ENCODE results near the gene SORCS3. TPM values are rescaled to one million over a fixed set of nuclear protein-coding genes. Genes with fewer than 3 reads are reported as not detected.

Gene SORCS3
- polyA plus RNA-seq, 6 donors from 2014 or later, result not detected

DNA sequence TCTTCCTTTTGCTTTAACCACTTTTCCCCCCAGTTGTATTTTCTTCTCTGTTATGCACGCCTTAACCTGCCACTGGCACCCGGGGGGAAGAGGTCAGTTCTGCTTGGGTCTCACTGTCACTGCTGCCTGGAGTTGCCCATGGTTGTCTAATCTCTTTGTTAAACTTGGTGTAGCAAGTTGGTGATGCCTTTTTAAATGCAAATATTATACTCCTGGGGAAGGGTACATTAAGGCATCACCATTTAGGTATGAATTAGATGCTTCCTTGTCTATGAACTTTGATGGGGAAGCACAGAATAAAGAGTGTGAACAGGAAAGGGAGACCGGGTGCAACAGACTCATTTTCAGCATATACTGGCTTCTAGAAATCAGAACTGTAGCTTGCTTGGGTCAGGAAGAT lies 9.1 kb upstream of the SORCS3 start:
- no peak overlapping the region for H3K4me3 Mint-ChIP-seq
- no peaks in the 10 kb centered on the region for H3K4me1 Mint-ChIP-seq
- H3K27me3 Mint-ChIP-seq, result peaks cover 23 to 44% (median 38%) of the 10 kb centered on the region in 3 donors
- H3K27ac Mint-ChIP-seq, result no peak overlapping the region
- no peak for DNase-seq
- no peak for ATAC-seq (ENCODE audit: low read depth in 2 of 2)
- peaks cover 0 to 5% of the 10 kb centered on the region in 2 donors for H3K36me3 Mint-ChIP-seq
- peaks cover 0 to 7% (median 1%) of the 10 kb centered on the region in 7 donors for H3K9me3 Mint-ChIP-seq

GRCh38 chr10:104638861-104639589 lies 2.1 kb upstream of the SORCS3 start:
- no peak for DNase-seq
- ATAC-seq (ENCODE audit: low read depth in 2 of 2), result no peak
- peaks cover 42 to 69% (median 56%) of the 10 kb centered on the region in 3 donors for H3K27me3 Mint-ChIP-seq
- H3K36me3 Mint-ChIP-seq, result peaks cover 5 to 19% of the 10 kb centered on the region in 2 donors
- H3K4me1 Mint-ChIP-seq, result peaks cover 0 to 8% (median 0%) of the 10 kb centered on the region in 3 donors
- H3K9me3 Mint-ChIP-seq, result peaks cover 0 to 6% (median 0%) of the 10 kb centered on the region in 7 donors
- H3K27ac Mint-ChIP-seq, result no peak overlapping the region
- H3K4me3 Mint-ChIP-seq, result no peak overlapping the region

- ATAC-seq (ENCODE audit: low read depth in 2 of 2) (no peak), DNase-seq (no peak)
- H3K27me3 Mint-ChIP-seq, result peaks cover 45 to 71% (median 63%) of the 10 kb centered on the region in 3 donors
- H3K27ac Mint-ChIP-seq, result no peak overlapping the region
- peaks cover 0 to 8% (median 0%) of the 10 kb centered on the region in 3 donors for H3K4me1 Mint-ChIP-seq
- peaks cover 5 to 19% of the 10 kb centered on the region in 2 donors for H3K36me3 Mint-ChIP-seq
- H3K9me3 Mint-ChIP-seq, result peaks cover 0 to 6% (median 0%) of the 10 kb centered on the region in 7 donors
- peak overlapping the region in 1 of 8 donors; percentile 8 for H3K4me3 Mint-ChIP-seq
These were observed 1.3 kb upstream of the SORCS3 start for GRCh38 chr10:104639590-104640338.

GRCh38 chr10:104640339-104641186 lies 527 bp upstream of the SORCS3 start:
- peaks cover 0 to 8% (median 0%) of the 10 kb centered on the region in 3 donors for H3K4me1 Mint-ChIP-seq
- H3K27ac Mint-ChIP-seq, result no peak overlapping the region
- H3K9me3 Mint-ChIP-seq, result peaks cover 0 to 6% (median 0%) of the 10 kb centered on the region in 7 donors
- no peak overlapping the region for H3K4me3 Mint-ChIP-seq
- peaks cover 3 to 19% of the 10 kb centered on the region in 2 donors for H3K36me3 Mint-ChIP-seq
- no peak for DNase-seq
- H3K27me3 Mint-ChIP-seq, result peaks cover 51 to 73% (median 60%) of the 10 kb centered on the region in 3 donors
- ATAC-seq (ENCODE audit: low read depth in 2 of 2), result no peak

GRCh38 chr10:104641937-104642657 lies 1.0 kb downstream of the SORCS3 start:
- Mint-ChIP-seq H3K36me3 (peaks cover 0 to 19% of the 10 kb centered on the region in 2 donors), H3K27me3 (peaks cover 57 to 79% (median 62%) of the 10 kb centered on the region in 3 donors), H3K4me3 (no peak overlapping the region), H3K9me3 (peaks cover 0 to 6% (median 0%) of the 10 kb centered on the region in 7 donors), H3K27ac (no peak overlapping the region), H3K4me1 (peaks cover 0 to 8% (median 0%) of the 10 kb centered on the region in 3 donors)
- ATAC-seq (ENCODE audit: low read depth in 2 of 2), result no peak
- DNase-seq, result no peak

DNA sequence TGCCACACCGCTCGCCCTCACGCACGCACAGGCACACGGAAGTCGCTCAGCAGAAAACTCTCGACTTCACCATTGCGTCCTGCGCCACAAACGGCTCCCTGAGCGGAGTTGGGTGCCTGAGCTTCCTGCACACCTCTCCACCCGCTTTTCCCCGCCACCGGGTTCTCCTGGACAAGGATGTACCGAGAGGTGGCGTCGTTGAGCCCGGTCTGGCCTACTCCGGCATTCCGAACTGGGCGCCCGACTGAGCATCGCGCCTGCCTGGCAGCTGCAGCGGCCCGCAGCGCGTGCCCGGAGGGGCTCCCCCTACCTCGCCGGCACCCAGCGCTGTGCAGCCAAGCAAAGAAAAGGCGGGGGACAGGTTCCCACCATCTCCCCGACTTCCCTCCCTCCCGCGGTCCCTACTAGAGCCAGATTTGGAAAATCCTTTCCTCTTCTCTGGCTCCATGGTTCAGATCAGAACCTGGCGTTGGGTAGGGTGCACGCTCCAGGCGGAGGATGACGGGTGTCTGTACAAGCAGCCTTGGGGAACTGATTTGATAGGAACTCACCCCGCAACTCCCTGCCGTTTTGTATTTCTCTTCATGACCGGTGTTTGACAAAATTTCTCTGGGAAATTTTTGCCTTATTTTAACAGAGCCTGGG lies 1.7 kb downstream of the SORCS3 start:
- Mint-ChIP-seq H3K36me3 (peaks cover 0 to 15% of the 10 kb centered on the region in 2 donors), H3K4me1 (peaks cover 0 to 8% (median 0%) of the 10 kb centered on the region in 3 donors), H3K9me3 (peaks cover 0 to 6% (median 0%) of the 10 kb centered on the region in 7 donors), H3K4me3 (peak overlapping the region in 1 of 8 donors; percentile 65), H3K27me3 (peaks cover 56 to 79% (median 62%) of the 10 kb centered on the region in 3 donors), H3K27ac (no peak overlapping the region)
- no peak for ATAC-seq (ENCODE audit: low read depth in 2 of 2)
- DNase-seq, result no peak

DNA sequence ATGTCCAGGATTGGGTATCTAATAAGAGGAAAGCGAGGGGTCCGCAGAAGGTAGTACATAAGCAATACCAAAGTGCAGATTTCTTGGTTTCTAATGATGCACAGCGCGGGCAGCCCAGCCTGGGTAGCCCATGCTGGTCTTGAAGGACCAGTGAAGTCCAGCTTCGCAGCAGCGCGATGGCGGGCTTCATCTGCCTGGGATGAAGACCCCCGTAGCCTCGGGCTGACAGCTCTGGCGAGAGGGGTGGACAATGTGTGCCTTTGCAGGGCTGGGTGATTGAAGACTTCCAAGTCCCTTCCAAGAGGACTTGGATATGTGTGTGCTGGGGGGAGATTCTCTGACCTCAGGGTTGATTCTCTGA lies 2.2 kb downstream of the SORCS3 start:
- Mint-ChIP-seq H3K27me3 (peaks cover 54 to 78% (median 62%) of the 10 kb centered on the region in 3 donors), H3K9me3 (peaks cover 0 to 5% (median 0%) of the 10 kb centered on the region in 7 donors), H3K4me3 (peak overlapping the region in 1 of 8 donors; percentile 65), H3K4me1 (peaks cover 0 to 4% (median 0%) of the 10 kb centered on the region in 3 donors), H3K27ac (no peak overlapping the region), H3K36me3 (peaks cover 0 to 10% of the 10 kb centered on the region in 2 donors)
- DNase-seq (no peak), ATAC-seq (ENCODE audit: low read depth in 2 of 2) (no peak)

DNA sequence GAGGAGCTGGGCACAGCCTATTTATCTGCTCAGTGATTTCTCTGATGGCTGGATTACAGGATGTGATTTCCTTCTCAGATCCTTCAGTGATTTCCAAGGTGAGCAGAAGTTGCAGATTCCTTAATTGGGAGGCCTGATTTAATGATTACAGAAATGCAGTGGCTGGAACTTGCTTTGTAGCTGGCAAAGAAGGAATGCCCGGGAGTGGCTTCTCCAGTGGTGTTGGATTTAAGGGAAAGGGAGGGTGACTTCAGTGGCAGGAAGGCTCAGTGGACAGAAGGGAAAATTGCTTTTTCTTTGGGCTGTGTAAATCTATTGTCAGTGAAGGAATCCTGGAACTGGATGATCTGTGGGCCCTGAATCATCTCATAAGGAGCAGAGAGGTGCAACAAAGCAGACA lies 5.1 kb downstream of the SORCS3 start:
- no peaks in the 10 kb centered on the region for H3K4me1 Mint-ChIP-seq
- H3K27me3 Mint-ChIP-seq, result peaks cover 66 to 78% (median 69%) of the 10 kb centered on the region in 3 donors
- H3K9me3 Mint-ChIP-seq, result peaks cover 0 to 6% (median 0%) of the 10 kb centered on the region in 7 donors
- no peak for ATAC-seq (ENCODE audit: low read depth in 2 of 2)
- no peaks in the 10 kb centered on the region for H3K36me3 Mint-ChIP-seq
- no peak overlapping the region for H3K4me3 Mint-ChIP-seq
- DNase-seq, result no peak
- peak overlapping the region in 1 of 6 donors; percentile 23 for H3K27ac Mint-ChIP-seq

GRCh38 chr10:104648421-104648820 lies 7.3 kb downstream of the SORCS3 start:
- Mint-ChIP-seq H3K27me3 (peaks cover 60 to 65% (median 64%) of the 10 kb centered on the region in 3 donors), H3K9me3 (peaks cover 0 to 6% (median 0%) of the 10 kb centered on the region in 7 donors), H3K4me1 (no peaks in the 10 kb centered on the region), H3K36me3 (no peaks in the 10 kb centered on the region), H3K27ac (no peak overlapping the region), H3K4me3 (no peak overlapping the region)
- ATAC-seq (ENCODE audit: low read depth in 2 of 2) (no peak), DNase-seq (no peak)

DNA sequence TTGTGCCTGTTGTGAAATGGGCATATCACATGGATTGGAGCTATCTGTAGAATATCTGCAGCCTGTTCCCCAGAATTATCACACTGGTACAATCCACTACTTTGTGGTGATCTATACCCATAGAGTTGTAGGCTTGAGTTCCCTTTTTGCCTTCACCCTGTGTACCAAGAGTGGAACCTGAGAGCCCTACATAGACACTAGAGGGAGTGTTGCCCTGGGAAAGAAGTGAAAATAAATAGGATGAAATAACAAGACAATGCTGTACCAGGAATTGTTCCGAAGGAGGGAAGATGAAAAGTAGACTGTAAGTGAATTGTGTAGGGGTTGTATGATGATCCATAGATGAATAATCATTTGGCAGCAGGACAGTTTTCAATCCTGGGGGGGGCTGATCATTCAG lies 9.0 kb downstream of the SORCS3 start:
- DNase-seq, result no peak
- no peaks in the 10 kb centered on the region for H3K36me3 Mint-ChIP-seq

DNA sequence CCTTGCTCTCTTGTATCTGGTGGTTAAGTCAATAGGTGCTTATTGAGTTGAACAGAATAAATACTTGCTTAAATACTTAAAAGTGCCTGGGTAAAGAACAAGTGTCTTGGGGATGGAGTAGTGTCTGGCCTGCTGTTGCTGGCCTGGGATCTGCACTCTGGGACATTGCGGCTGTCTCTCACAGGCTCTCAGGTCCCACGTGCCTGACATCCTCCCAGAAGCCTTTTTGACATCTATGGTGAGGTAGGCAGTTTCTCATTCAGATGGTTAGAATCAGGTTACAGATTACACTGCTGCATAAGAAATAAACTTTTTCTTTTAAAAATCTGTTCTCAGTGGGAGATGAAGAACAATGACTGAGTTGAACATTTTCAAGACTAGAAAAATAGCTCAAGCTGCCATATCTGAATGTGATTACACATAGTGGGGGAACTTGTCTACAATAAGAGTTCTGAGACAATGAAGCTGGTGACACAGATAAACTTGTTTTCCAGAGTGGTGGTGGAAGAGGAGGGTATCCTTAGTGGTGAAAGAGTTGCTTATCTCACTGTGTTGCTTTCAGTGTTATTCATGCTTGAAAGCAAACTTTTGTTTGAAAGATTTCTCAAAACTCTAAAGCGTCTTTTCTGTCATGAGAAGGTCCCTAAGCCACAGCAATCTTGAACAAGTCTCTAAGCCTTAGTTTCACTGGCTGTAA lies 9.7 kb downstream of the SORCS3 start:
- no peaks in the 10 kb centered on the region for H3K36me3 Mint-ChIP-seq
- H3K27ac Mint-ChIP-seq, result no peak overlapping the region

More for the DNA sequence above, 9.0 kb downstream of the SORCS3 start:
- no peaks in the 10 kb centered on the region for H3K4me1 Mint-ChIP-seq
- peaks cover 0 to 6% (median 2%) of the 10 kb centered on the region in 7 donors for H3K9me3 Mint-ChIP-seq
- no peak overlapping the region for H3K4me3 Mint-ChIP-seq
- no peak for ATAC-seq (ENCODE audit: low read depth in 2 of 2)
- peaks cover 55 to 58% (median 58%) of the 10 kb centered on the region in 3 donors for H3K27me3 Mint-ChIP-seq
- H3K27ac Mint-ChIP-seq, result no peak overlapping the region

More for the DNA sequence above, 9.7 kb downstream of the SORCS3 start:
- Mint-ChIP-seq H3K9me3 (peaks cover 0 to 6% (median 2%) of the 10 kb centered on the region in 7 donors), H3K4me3 (no peak overlapping the region), H3K27me3 (peaks cover 48 to 59% (median 51%) of the 10 kb centered on the region in 3 donors), H3K4me1 (no peaks in the 10 kb centered on the region)
- no peak for DNase-seq
- ATAC-seq (ENCODE audit: low read depth in 2 of 2), result no peak
